ENCODE measurements around the gene DPP6.

Gene DPP6

GRCh38 chr7:154911411-154911810 lies 859.2 kb downstream of the DPP6 start:
- no peak for DNase-seq
- Histone ChIP-seq H3K9me3 (ENCODE audit: severe bottlenecking) (peaks cover 29% of the 10 kb centered on the region), H3K27me3 (ENCODE audit: insufficient read depth, low read depth, severe bottlenecking) (peaks cover 68% of the 10 kb centered on the region), H3K36me3 (no peaks in the 10 kb centered on the region), H3K27ac (no peak overlapping the region), H3K4me3 (ENCODE audit: low read depth, low read length) (no peak overlapping the region)
- no peak for TF ChIP-seq CTCF (IDR thresholded peaks at IDR 0.05; ENCODE audit: low read depth, low read length)

- Histone ChIP-seq H3K4me3 (ENCODE audit: low read depth, low read length) (no peak overlapping the region), H3K36me3 (no peaks in the 10 kb centered on the region), H3K9me3 (ENCODE audit: severe bottlenecking) (peaks cover 24% of the 10 kb centered on the region), H3K27me3 (ENCODE audit: insufficient read depth, low read depth, severe bottlenecking) (peaks cover 63% of the 10 kb centered on the region), H3K27ac (no peak overlapping the region)
- no peak for TF ChIP-seq CTCF (IDR thresholded peaks at IDR 0.05; ENCODE audit: low read depth, low read length)
- DNase-seq = no peak
These were observed 859.8 kb downstream of the DPP6 start for GRCh38 chr7:154911862-154912455.

- DNase-seq = no peak
- Histone ChIP-seq H3K27me3 (ENCODE audit: insufficient read depth, low read depth, severe bottlenecking) (peaks cover 59% of the 10 kb centered on the region), H3K27ac (no peak overlapping the region), H3K9me3 (ENCODE audit: severe bottlenecking) (peaks cover 15% of the 10 kb centered on the region), H3K36me3 (no peaks in the 10 kb centered on the region), H3K4me3 (ENCODE audit: low read depth, low read length) (no peak overlapping the region)
- TF ChIP-seq CTCF (IDR thresholded peaks at IDR 0.05; ENCODE audit: low read depth, low read length) = no peak
These were observed 860.9 kb downstream of the DPP6 start for GRCh38 chr7:154912871-154913637.

- peak; percentile 87 for TF ChIP-seq CTCF (IDR thresholded peaks at IDR 0.05; ENCODE audit: low read depth, low read length)
- no peak overlapping the region for H3K4me3 ChIP-seq (ENCODE audit: low read depth, low read length)
- no peak overlapping the region for H3K27ac ChIP-seq
- peak; percentile 87 for DNase-seq
- H3K36me3 ChIP-seq = no peaks in the 10 kb centered on the region
- H3K27me3 ChIP-seq (ENCODE audit: insufficient read depth, low read depth, severe bottlenecking) = peaks cover 58% of the 10 kb centered on the region
- H3K9me3 ChIP-seq (ENCODE audit: severe bottlenecking) = peaks cover 15% of the 10 kb centered on the region
These were observed 861.6 kb downstream of the DPP6 start for GRCh38 chr7:154913638-154914307.

- no peak for TF ChIP-seq CTCF (IDR thresholded peaks at IDR 0.05; ENCODE audit: low read depth, low read length)
- no peak overlapping the region for H3K27ac ChIP-seq
- peaks cover 52% of the 10 kb centered on the region for H3K27me3 ChIP-seq (ENCODE audit: insufficient read depth, low read depth, severe bottlenecking)
- peaks cover 15% of the 10 kb centered on the region for H3K9me3 ChIP-seq (ENCODE audit: severe bottlenecking)
- H3K4me3 ChIP-seq (ENCODE audit: low read depth, low read length) = no peak overlapping the region
- no peak for DNase-seq
- no peaks in the 10 kb centered on the region for H3K36me3 ChIP-seq
These were observed 862.3 kb downstream of the DPP6 start for GRCh38 chr7:154914308-154914995.
